ENCODE data around the gene SAPCD1.

Gene SAPCD1

GRCh38 chr6:31740397-31741223, 21.8 kb upstream of the SAPCD1 start:
- H3K4me1 Mint-ChIP-seq = peaks cover 47% of the 10 kb centered on the region
- H3K4me3 Mint-ChIP-seq = peak overlapping the region; percentile 94 to 97 (median 95)
- peaks cover 9% of the 10 kb centered on the region for H3K36me3 Mint-ChIP-seq (ENCODE audit: low read depth)
- no peaks in the 10 kb centered on the region for H3K27me3 Mint-ChIP-seq (ENCODE audit: low read depth)
- no peaks in the 10 kb centered on the region for H3K9me3 Mint-ChIP-seq
- TF ChIP-seq CTCF (IDR thresholded peaks at IDR 0.05; ENCODE audit: unreplicated experiment in 3 of 3) = no peak
- H3K27ac Mint-ChIP-seq = peak overlapping the region; percentile 99 to 100 (median 100)

GRCh38 chr6:31741815-31742214, 20.6 kb upstream of the SAPCD1 start:
- Mint-ChIP-seq H3K27ac (peak overlapping the region in 2 of 3 experiments; percentile 33 to 72), H3K27me3 (ENCODE audit: low read depth) (no peaks in the 10 kb centered on the region), H3K4me3 (peak overlapping the region; percentile 64 to 97 (median 95)), H3K36me3 (ENCODE audit: low read depth) (peaks cover 8% of the 10 kb centered on the region), H3K4me1 (peaks cover 37% of the 10 kb centered on the region), H3K9me3 (no peaks in the 10 kb centered on the region)
- no peak for TF ChIP-seq CTCF (IDR thresholded peaks at IDR 0.05; ENCODE audit: unreplicated experiment in 3 of 3)

GRCh38 chr6:31742894-31743293, 19.6 kb upstream of the SAPCD1 start:
- TF ChIP-seq CTCF (IDR thresholded peaks at IDR 0.05; ENCODE audit: unreplicated experiment in 3 of 3) = no peak
- Mint-ChIP-seq H3K9me3 (no peaks in the 10 kb centered on the region), H3K27me3 (ENCODE audit: low read depth) (no peaks in the 10 kb centered on the region), H3K36me3 (ENCODE audit: low read depth) (peaks cover 13% of the 10 kb centered on the region), H3K4me1 (peaks cover 28% of the 10 kb centered on the region), H3K27ac (peak overlapping the region in 1 of 3 experiments; percentile 29), H3K4me3 (peak overlapping the region in 2 of 3 experiments; percentile 4 to 7)

- Mint-ChIP-seq H3K27me3 (ENCODE audit: low read depth) (no peaks in the 10 kb centered on the region), H3K4me1 (peaks cover 13% of the 10 kb centered on the region), H3K9me3 (no peaks in the 10 kb centered on the region), H3K27ac (peak overlapping the region in 1 of 3 experiments; percentile 4), H3K4me3 (no peak overlapping the region), H3K36me3 (ENCODE audit: low read depth) (peaks cover 13% of the 10 kb centered on the region)
- TF ChIP-seq CTCF (IDR thresholded peaks at IDR 0.05; ENCODE audit: unreplicated experiment in 3 of 3) = no peak
Measured at GRCh38 chr6:31744422-31744821, 18.0 kb upstream of the SAPCD1 start.

- Mint-ChIP-seq H3K4me3 (no peak overlapping the region), H3K9me3 (no peaks in the 10 kb centered on the region), H3K36me3 (ENCODE audit: low read depth) (peaks cover 5% of the 10 kb centered on the region), H3K27me3 (ENCODE audit: low read depth) (no peaks in the 10 kb centered on the region), H3K27ac (no peak overlapping the region), H3K4me1 (peaks cover 6% of the 10 kb centered on the region)
- no peak for TF ChIP-seq CTCF (IDR thresholded peaks at IDR 0.05; ENCODE audit: unreplicated experiment in 3 of 3)
Measured at GRCh38 chr6:31749301-31750036, 13.0 kb upstream of the SAPCD1 start.

All from nephron (organoid).